Measurements from ENCODE around the gene SLC22A8.
"Not testable (repeated sequence)": the region's sequence is repeated elsewhere in the genome, so short reads cannot be mapped to it uniquely, and the experiment has no call there.

The SLC22A8 gene

GRCh38 chr11:63015521-63016215, at the start of gene SLC22A8:
SLC22A8 (minus strand) TSS chr11:63015841; CDS start chr11:63014958, 883 bp downstream.
- no peak for DNase-seq

GRCh38 chr11:63046203-63046602, 30.6 kb upstream of the SLC22A8 start:
- DNase-seq = not testable (repeated sequence)

GRCh38 chr11:63042596-63042995, 27.0 kb upstream of the SLC22A8 start:
- no peak for DNase-seq

DNA sequence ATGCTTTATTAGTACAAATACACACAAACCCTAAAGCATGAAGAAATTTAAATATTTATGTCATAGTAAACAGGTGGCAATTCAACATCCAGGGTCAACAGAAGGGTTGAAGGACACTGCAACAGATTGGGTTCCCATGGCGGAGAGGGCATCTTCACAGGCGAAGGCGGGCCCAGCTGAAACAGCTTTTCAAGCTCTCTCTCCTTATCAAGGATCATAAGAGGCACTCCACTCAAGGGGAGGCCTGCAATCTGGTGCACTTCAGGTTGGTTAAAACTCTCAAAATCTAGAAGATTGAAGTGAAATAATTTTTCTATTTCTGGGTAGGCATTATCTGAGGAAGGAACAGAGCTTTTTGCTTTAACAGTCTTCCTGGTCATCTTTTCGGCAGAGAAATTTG, 16.8 kb upstream of the SLC22A8 start:
- DNase-seq = no peak

GRCh38 chr11:63023841-63024648, 8.4 kb upstream of the SLC22A8 start:
- DNase-seq = peak; percentile 91

DNA sequence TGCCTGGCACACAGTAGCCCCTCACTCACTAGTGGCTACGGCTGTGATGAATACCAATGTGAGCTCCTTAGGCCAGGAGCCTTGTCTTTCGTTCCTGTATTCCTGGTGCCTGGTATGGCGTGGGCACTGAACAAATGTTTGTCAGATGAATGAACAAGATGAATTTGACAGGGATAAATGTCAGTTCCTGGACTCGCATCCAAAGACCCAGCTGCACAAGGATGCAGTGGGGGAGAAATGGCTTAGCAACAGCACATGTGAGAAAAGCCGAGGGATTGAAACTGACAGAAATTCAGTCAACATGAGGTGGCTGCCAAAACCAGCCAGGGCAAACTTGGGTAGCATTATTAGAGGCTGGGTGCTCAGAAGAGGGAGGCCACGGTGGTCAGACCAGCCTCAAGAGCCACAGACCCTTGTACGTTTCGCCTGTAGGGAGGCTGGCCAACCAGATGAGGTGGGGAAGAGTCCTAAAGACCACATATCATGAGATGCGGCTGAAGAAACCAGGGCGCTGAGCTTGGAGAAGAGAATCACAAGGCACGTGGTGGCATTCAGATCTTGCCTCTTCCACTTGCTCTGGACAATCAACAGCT, 7.7 kb upstream of the SLC22A8 start:
- no peak for DNase-seq

GRCh38 chr11:63022441-63022840, 6.8 kb upstream of the SLC22A8 start:
- DNase-seq = no peak

DNA sequence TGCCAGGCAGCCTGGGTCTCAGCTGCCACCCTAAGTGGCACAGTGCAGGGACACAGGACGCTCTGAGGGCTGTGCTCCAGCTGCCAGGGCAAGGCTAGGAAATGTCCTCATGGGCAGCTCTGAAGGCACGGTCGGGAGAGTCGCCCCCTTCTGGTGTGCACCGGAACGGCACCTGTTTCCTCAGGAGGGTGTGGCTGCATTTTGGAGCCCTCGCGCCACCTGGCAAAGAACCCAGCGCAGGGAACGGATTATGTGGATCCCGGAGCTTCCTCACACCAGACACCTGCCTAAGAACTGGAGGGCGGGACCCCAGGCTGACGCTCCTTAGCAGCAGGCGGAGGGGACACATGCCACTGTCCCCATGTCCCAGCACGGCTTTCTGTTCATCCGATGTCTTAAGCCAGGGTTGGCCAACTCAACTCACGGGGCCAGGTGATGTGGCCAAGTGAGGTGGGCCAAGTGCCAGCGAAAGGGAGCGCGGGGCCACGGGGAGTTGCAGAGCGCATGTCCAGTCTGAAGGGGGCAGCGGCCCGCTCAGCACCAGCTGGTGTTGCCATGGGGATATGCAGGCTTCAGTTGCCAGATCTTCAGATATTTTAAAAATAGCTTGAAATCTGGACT, 5.1 kb upstream of the SLC22A8 start:
- peak; percentile 70 for DNase-seq

- no peak for DNase-seq
These were observed 3.9 kb upstream of the SLC22A8 start for GRCh38 chr11:63019506-63019905.

DNA sequence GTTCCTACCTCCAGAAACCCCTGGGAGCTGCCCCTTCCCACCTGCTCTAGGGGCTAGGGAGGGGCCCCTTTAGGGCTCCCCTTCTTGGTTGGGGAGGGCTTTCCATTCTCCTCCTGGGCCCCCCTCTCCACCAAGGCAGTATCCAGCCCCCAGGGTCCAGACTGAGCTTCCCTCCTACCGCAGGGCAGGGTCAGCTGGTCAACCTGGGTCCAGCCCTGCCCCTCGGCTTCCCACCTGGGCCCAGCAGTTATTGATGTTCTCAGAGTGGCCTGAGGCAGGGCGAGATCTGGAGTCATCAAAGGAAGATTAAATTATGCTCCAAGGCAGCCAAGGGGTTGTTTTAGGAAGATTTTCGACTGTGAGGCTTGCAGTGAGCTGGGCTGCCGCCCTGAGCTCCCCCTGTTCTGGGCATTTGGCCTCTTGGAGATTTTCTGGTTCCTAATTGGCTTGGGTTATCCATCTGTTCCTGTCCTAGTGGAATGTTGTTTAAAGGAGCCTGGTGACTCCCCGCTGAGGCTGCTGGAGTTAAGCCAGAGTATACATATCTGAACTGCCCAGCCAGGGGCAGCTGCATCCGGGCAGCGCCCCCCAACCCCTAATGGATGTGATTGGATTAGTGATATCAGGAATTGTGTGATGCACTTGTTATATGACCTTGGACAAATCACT, 1.8 kb upstream of the SLC22A8 start:
- DNase-seq = no peak

GRCh38 chr11:63014408-63015055, 1.1 kb downstream of the SLC22A8 start:
- no peak for DNase-seq

- DNase-seq = no peak
These were observed 2.8 kb downstream of the SLC22A8 start for GRCh38 chr11:63012839-63013238.

- no peak for DNase-seq
These were observed 3.2 kb downstream of the SLC22A8 start for GRCh38 chr11:63012430-63012829.

- DNase-seq = no peak
These were observed 4.7 kb downstream of the SLC22A8 start for GRCh38 chr11:63010934-63011439.

- DNase-seq = no peak
These were observed 7.7 kb downstream of the SLC22A8 start for GRCh38 chr11:63007920-63008319.

GRCh38 chr11:63001456-63001855, 14.2 kb downstream of the SLC22A8 start:
- DNase-seq = no peak

DNA sequence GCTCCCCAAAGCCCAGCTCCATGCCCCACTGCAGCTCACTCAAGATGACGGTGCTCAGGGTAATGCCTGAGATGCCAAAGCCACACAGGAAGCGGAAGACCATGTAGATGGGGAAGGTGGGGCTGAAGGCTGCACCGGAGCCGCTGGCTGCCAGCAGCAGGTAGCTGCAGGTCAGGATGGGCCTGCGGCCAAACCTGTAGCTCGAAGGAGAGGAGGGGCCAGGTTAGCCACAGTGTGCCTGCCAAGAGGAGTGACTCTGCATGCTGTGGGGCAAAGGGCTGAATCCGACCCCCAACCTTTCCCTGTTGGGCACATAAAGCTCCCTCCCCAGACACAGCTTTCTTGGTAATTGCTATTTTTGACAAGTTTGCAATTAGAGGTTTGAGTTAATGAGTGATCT, 16.0 kb downstream of the SLC22A8 start:
- no peak for DNase-seq

- DNase-seq = no peak
These were observed 16.5 kb downstream of the SLC22A8 start for GRCh38 chr11:62999156-62999555.

- no peak for DNase-seq
These were observed 19.4 kb downstream of the SLC22A8 start for GRCh38 chr11:62996271-62996670.

DNA sequence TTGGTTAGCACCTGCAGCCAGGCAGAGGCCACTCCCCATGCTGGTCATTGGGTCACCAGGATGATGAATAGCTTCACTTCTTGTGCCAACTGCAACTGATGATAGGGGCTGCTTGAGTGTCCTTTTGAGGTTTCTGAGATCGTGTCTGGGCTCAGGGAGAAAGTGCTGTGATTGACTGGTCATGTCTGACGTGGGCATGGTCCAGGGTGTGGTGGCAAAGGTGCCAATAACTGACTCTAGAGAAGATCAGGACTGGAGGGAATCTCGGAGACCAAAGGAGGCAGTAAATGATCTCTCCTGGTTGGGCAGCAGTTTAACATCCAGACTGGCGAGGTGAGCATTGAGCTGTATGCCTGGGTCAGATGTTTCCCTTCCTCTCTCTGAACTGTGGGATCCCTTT, 20.9 kb downstream of the SLC22A8 start:
- no peak for DNase-seq

DNA sequence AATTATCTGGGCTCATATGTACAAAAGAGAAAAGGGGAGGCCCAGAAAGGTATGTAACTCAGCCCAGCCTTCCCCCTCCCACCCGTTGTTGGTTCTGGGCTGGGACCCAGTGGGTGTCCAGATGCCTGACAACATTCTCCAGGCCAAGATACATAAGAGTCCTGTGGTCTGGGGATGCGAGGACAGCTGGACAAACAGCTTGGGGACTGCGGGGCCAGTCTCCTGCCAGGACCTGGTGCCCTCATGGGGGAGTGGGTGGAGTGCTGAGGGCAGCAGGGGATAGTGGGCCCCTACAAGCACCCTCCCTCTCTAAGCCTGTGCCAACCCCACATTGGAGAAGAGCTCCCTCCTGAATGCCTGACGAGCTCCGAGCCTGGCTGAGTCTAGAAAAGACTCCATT, 27.4 kb downstream of the SLC22A8 start:
- no peak for DNase-seq

All from activated CD4-positive, alpha-beta T cell treated with anti-CD3 and anti-CD28 coated beads for 48 hours (primary cell).